Testis (tissue), 3 donors: ENCODE data around the gene CCDC85A. TPM values are rescaled to one million over a fixed set of nuclear protein-coding genes. Genes with fewer than 3 reads are reported as not detected.

Experiments used
- DNase-seq: peaks from one replicate; pipeline ENCODE4 v3.0.0-alpha.2; 2019
- H3K27ac ChIP-seq, 2 donors: fragments of 200-600 bp; sonication (generic); one replicate each; pipeline ENCODE4 v1.5.1; 2019
- H3K27me3 ChIP-seq: fragments of 200-600 bp; sonication (generic); one replicate; pipeline ENCODE4 v1.5.1; 2019
- H3K36me3 ChIP-seq: fragments of 200-600 bp; sonication (generic); one replicate; pipeline ENCODE4 v1.5.1; 2017; ENCODE audit warnings: low read depth; ENCODE audit errors: missing control alignments
- H3K4me1 ChIP-seq: fragments of 200-600 bp; sonication (generic); one replicate; pipeline ENCODE4 v1.5.1; 2019
- H3K4me3 ChIP-seq, 2 donors: fragments of 200-600 bp; sonication (generic); one replicate each; pipeline ENCODE4 v1.5.1; 2017 to 2019
- H3K9me3 ChIP-seq: fragments of 200-600 bp; sonication (generic); one replicate; pipeline ENCODE4 v1.5.1; 2017
- POLR2A ChIP-seq: fragments of 450-650 bp; IDR thresholded peaks from one replicate; pipeline ENCODE4 v1.6.1; 2017; ENCODE audit warnings: antibody characterized with exemption, mild to moderate bottlenecking, moderate library complexity
- WGBS, 2 donors: methylation state at CpG; one replicate each; pipeline ENCODE4 v1.1.5; 2018; 5-methylcytosine and 5-hydroxymethylcytosine counted together
- intact Hi-C: fragments of 100-400 bp; cut with DNase I; formaldehyde crosslinking; loops from one replicate; pipeline ENCODE4 v1.15.1; 2023; ENCODE audit warnings: low total_unique reads
- polyA plus RNA-seq: library from polyadenylated mRNA; stranded (reverse); fragments of 350-450 nt; fragmentation: Illumina TruSeq; extraction: RNeasy Lipid Tissue Mini Kit (QIAGEN cat#74804); gene quantifications from one replicate; pipeline ENCODE4 v1.2.3, GENCODE V29; 2014; ENCODE audit warnings: low read depth, low replicate concordance; ENCODE audit not compliant: insufficient read depth
- total RNA-seq, 2 donors: library from RNA; depleted of rRNA; stranded (reverse); fragments of >200 nt; gene quantifications; one replicate each; pipeline ENCODE4 v1.2.3, GENCODE V29; 2016
- TF ChIP-seq, protein P1 (sequence below), 3 experiments: fragments of 450-650 bp in 2 of 3; fragments of 200-600 bp in 1 of 3; sonication (generic) in 1 of 3; IDR thresholded peaks; one replicate each; pipeline ENCODE4 v1.5.1; 2016 to 2019; ENCODE audit warnings: antibody characterized with exemption in 3 of 3, mild to moderate bottlenecking in 2 of 3, moderate library complexity in 1 of 3

CCDC85A gene
- total and polyA plus RNA-seq, 3 donors from 2014 or later: 0.61 to 3.9 (median 2.9) TPM

DNA sequence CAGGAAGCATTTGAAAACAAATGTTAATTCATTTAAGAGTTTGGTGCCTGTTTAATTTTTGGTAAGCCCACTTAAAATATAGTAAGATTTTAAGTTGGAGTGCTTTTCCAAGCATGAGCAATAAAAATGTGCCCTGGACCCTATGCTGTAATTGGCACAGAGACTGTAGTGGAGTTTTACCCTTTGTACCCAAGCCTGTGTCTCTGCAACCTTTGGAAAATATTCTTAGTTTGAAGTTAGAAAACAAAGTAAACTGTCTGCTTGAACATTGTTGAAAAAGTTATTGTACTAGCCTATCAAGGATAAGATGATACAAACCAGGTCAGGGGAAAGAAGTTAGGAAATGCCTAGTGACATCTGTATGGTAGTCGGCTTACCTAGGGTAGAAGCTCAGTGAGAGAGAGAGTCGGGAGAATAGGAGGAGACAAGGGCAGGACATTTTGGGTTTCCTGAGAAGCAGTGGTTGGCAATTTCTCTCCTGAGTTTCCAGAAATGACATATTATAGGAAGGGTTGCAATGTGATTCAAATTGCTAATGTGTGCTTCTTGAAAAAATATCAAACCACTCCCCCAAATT, 66.5 kb downstream of the CCDC85A start:
- Histone ChIP-seq H3K27me3 (no peaks in the 10 kb centered on the region), H3K4me1 (peaks cover 4% of the 10 kb centered on the region), H3K36me3 (no peaks in the 10 kb centered on the region), H3K4me3 (no peak overlapping the region), H3K9me3 (no peaks in the 10 kb centered on the region), H3K27ac (no peak overlapping the region)
- no peak for DNase-seq
- 81 to 93% methylated on average over 2 of the region's 2 CpGs for WGBS, 2 donors
- intact Hi-C loops: no loop called here
- TF ChIP-seq POLR2A: no peak
- TF ChIP-seq, protein P1, sequence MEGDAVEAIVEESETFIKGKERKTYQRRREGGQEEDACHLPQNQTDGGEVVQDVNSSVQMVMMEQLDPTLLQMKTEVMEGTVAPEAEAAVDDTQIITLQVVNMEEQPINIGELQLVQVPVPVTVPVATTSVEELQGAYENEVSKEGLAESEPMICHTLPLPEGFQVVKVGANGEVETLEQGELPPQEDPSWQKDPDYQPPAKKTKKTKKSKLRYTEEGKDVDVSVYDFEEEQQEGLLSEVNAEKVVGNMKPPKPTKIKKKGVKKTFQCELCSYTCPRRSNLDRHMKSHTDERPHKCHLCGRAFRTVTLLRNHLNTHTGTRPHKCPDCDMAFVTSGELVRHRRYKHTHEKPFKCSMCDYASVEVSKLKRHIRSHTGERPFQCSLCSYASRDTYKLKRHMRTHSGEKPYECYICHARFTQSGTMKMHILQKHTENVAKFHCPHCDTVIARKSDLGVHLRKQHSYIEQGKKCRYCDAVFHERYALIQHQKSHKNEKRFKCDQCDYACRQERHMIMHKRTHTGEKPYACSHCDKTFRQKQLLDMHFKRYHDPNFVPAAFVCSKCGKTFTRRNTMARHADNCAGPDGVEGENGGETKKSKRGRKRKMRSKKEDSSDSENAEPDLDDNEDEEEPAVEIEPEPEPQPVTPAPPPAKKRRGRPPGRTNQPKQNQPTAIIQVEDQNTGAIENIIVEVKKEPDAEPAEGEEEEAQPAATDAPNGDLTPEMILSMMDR (IDR thresholded peaks at IDR 0.05): no peak

GRCh38 chr2:56260415-56260814, 76.6 kb downstream of the CCDC85A start:
- WGBS, 2 donors: 48 to 67% methylated on average over 1 of the region's 1 CpG
- DNase-seq: no peak

DNA sequence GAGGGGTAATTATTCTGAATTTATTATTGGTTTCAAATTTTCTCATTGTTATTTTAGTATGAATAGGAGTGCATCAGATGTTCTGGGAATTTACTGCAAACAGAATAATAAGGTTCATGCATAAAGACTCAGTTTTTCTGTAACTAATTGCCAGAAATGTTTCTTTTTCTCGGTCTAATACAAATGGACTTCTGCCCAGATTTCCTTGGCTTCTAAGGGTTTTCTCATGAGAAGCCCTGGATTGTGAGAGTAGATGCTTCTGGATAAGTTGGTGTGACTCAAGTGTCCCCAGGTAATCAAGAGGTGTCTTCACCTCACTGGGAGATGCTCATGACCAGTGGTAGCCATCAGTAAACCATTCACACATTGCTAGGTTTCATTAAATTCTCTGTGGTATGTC, 78.5 kb downstream of the CCDC85A start:
- H3K4me1 ChIP-seq: no peaks in the 10 kb centered on the region
- no peak overlapping the region for H3K27ac ChIP-seq
- intact Hi-C loops: no loop called here
- WGBS, 2 donors: 55 to 58% methylated on average over 1 of the region's 1 CpG
- no peaks in the 10 kb centered on the region for H3K27me3 ChIP-seq
- H3K4me3 ChIP-seq: no peak overlapping the region
- no peak for TF ChIP-seq POLR2A
- TF ChIP-seq, protein P1 (IDR thresholded peaks at IDR 0.05): no peak
- DNase-seq: no peak
- H3K36me3 ChIP-seq: no peaks in the 10 kb centered on the region
- H3K9me3 ChIP-seq: no peaks in the 10 kb centered on the region

More at GRCh38 chr2:56260415-56260814, 76.6 kb downstream of the CCDC85A start:
- intact Hi-C loops: no loop called here
- no peaks in the 10 kb centered on the region for H3K4me1 ChIP-seq
- TF ChIP-seq, protein P1 (IDR thresholded peaks at IDR 0.05): no peak
- TF ChIP-seq POLR2A: no peak
- H3K4me3 ChIP-seq: no peak overlapping the region
- no peaks in the 10 kb centered on the region for H3K9me3 ChIP-seq
- H3K27me3 ChIP-seq: no peaks in the 10 kb centered on the region
- no peak overlapping the region for H3K27ac ChIP-seq
- no peaks in the 10 kb centered on the region for H3K36me3 ChIP-seq

- no peak for DNase-seq
- H3K4me3 ChIP-seq: no peak overlapping the region
- TF ChIP-seq POLR2A: no peak
- TF ChIP-seq, protein P1 (IDR thresholded peaks at IDR 0.05): no peak
- WGBS, 2 donors: 92 to 97% methylated on average over 2 of the region's 2 CpGs
- H3K9me3 ChIP-seq: no peaks in the 10 kb centered on the region
- H3K4me1 ChIP-seq: no peaks in the 10 kb centered on the region
- H3K36me3 ChIP-seq: no peaks in the 10 kb centered on the region
- H3K27ac ChIP-seq: no peak overlapping the region
- intact Hi-C loops: no loop called here
- H3K27me3 ChIP-seq: no peaks in the 10 kb centered on the region
These were observed 80.1 kb downstream of the CCDC85A start for GRCh38 chr2:56263876-56264275.

DNA sequence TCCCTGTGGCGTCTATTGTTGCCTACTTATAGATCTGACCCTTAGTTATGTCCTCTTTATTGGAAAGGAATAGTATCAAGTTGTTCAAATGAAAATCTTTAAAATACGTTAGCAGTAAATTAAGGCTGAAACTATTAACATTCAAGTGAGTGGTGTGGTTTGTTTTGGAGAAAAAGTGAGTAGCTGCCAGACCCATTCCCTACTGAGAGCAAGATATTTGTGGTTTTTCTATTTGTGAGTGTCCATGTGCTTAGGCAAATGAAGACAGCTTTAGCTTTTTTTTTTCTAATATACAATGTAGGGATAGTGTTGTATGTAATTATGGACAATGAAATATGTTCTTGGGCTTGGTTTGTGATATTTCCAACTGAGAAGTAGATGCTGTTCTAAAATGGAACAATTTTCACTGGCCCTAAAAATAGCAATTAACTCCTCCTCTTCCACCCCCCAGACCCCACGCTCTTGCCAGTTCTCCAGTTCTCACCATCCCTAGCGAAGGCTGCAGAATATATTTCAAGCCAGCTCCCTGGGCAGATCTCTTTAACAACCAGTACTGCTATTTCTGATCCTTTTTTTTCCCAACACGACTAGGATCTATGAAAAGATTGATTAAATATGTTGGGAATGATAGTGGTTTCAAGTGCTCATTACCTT, 83.1 kb downstream of the CCDC85A start:
- Histone ChIP-seq H3K4me1 (no peaks in the 10 kb centered on the region), H3K36me3 (no peaks in the 10 kb centered on the region), H3K9me3 (no peaks in the 10 kb centered on the region), H3K4me3 (no peak overlapping the region), H3K27me3 (no peaks in the 10 kb centered on the region), H3K27ac (no peak overlapping the region)
- 82 to 88% methylated on average over 5 of the region's 5 CpGs for WGBS, 2 donors
- intact Hi-C loops: no loop called here
- DNase-seq: no peak
- TF ChIP-seq POLR2A: no peak
- TF ChIP-seq, protein P1 (IDR thresholded peaks at IDR 0.05): no peak
